Type B pancreatic cell (in vitro differentiated cells): ENCODE data around the gene TBXAS1. TPM values are rescaled to one million over a fixed set of nuclear protein-coding genes. Genes with fewer than 3 reads are reported as not detected.

Source experiments
- DNase-seq: peaks from one replicate; pipeline ENCODE4 v3.0.0; 2021; ENCODE audit warnings: mixed read lengths; ENCODE audit not compliant: unreplicated experiment; ENCODE audit errors: extremely low spot score
- H3K27ac Mint-ChIP-seq: 2 replicates; pipeline ENCODE4 v1.8.0; 2021; ENCODE audit warnings: mild to moderate bottlenecking, mixed read lengths
- H3K27me3 Mint-ChIP-seq: 2 replicates; pipeline ENCODE4 v1.8.0; 2021; ENCODE audit warnings: mixed read lengths
- H3K36me3 Mint-ChIP-seq: 2 replicates; pipeline ENCODE4 v1.8.0; 2021; ENCODE audit warnings: mixed read lengths
- H3K4me1 Mint-ChIP-seq: one replicate; pipeline ENCODE4 v1.8.0; 2021; ENCODE audit warnings: mixed read lengths; ENCODE audit not compliant: unreplicated experiment
- H3K4me3 Mint-ChIP-seq: 2 replicates; pipeline ENCODE4 v1.8.0; 2021; ENCODE audit warnings: mild to moderate bottlenecking, mixed read lengths
- H3K9me3 Mint-ChIP-seq: 2 replicates; pipeline ENCODE4 v1.8.0; 2021; ENCODE audit warnings: mixed read lengths
- CTCF ChIP-seq: fragments of 200-600 bp; sonication (generic); conservative IDR thresholded peaks from 2 replicates; pipeline ENCODE4 v1.5.0; 2021; ENCODE audit warnings: antibody characterized with exemption, mild to moderate bottlenecking
- total RNA-seq: library from RNA; stranded (reverse); gene quantifications from 2 replicates; pipeline ENCODE4 v1.2.1, GENCODE V29; 2021; ENCODE audit warnings: low replicate concordance

TBXAS1 gene
- total RNA-seq, 1 donor from 2014 or later: 5.8 TPM

DNA sequence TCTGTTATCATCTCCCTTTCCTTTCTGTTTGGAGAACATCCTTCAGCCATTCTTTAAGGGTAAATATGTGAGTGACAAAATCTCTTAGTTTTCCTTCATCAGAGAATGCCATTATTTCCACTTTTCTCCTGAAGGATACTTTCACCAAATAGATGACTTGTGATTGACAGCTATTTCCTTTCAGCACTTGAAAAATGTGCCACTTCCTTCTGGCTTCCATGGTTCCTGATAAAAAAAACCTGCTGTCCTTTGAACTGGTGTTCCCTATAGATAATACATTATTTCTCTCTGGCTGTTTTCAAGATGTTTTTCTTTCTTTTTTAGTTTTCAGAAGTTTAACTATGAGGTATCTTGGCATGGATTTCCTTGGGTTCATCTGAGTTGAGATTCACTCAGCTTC, 79.7 kb downstream of the TBXAS1 start:
- no peak for TF ChIP-seq CTCF
- DNase-seq: no peak
- no peaks in the 10 kb centered on the region for H3K36me3 Mint-ChIP-seq
- H3K27me3 Mint-ChIP-seq: peaks cover 9% of the 10 kb centered on the region
- no peak overlapping the region for H3K4me3 Mint-ChIP-seq
- H3K9me3 Mint-ChIP-seq: no peaks in the 10 kb centered on the region
- H3K27ac Mint-ChIP-seq: no peak overlapping the region
- H3K4me1 Mint-ChIP-seq: peaks cover 10% of the 10 kb centered on the region

GRCh38 chr7:139909379-139910050, 80.5 kb downstream of the TBXAS1 start:
- Mint-ChIP-seq H3K36me3 (no peaks in the 10 kb centered on the region), H3K27me3 (peaks cover 6% of the 10 kb centered on the region), H3K27ac (no peak overlapping the region), H3K4me3 (no peak overlapping the region), H3K9me3 (no peaks in the 10 kb centered on the region), H3K4me1 (peaks cover 10% of the 10 kb centered on the region)
- TF ChIP-seq CTCF: no peak
- DNase-seq: no peak

DNA sequence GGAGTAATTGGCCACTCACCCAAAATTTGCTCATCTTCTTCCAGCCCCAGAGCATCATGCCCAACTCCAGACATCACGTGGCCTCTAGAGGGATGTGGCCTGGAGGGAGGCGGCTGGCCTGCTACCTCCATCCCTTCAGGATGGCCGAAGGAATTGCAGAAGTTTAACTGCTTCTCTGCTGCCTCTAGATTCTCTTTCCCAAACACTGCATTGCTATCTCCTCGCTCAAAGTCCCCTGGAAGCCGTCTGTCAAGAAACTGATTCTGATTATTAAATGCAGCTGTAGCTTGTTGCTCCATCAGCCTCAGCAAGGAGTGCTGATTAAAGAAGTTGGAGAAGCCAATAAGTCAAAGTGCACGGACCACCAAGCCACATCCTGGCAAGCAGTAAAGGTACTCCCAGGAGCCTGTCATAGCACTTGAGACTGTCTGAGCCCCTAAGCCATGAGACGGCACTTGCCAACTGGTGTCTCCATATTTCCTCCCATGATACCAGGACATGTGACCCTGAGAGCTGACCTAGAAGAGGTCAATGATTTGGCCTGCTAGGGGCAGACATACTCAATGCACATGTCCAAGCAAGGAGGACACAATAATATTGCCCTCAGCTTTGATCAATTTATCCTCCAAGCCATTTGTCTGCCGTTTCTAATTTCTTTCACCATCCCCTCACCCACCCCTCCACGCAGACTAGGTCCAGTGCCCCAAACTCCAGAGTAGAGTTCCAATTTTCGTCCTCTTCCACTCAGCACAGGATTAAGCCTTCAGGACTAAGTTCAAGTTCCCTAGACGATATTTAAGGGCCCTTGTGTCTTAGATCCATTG, 84.2 kb downstream of the TBXAS1 start:
- H3K4me1 Mint-ChIP-seq: peaks cover 10% of the 10 kb centered on the region
- H3K27ac Mint-ChIP-seq: no peak overlapping the region

GRCh38 chr7:139913845-139914135, 84.7 kb downstream of the TBXAS1 start:
- H3K27ac Mint-ChIP-seq: no peak overlapping the region
- no peaks in the 10 kb centered on the region for H3K36me3 Mint-ChIP-seq
- no peak for TF ChIP-seq CTCF
- no peak for DNase-seq
- no peaks in the 10 kb centered on the region for H3K27me3 Mint-ChIP-seq
- H3K4me3 Mint-ChIP-seq: no peak overlapping the region
- H3K4me1 Mint-ChIP-seq: peaks cover 15% of the 10 kb centered on the region
- no peaks in the 10 kb centered on the region for H3K9me3 Mint-ChIP-seq

More for the DNA sequence above, 84.2 kb downstream of the TBXAS1 start:
- TF ChIP-seq CTCF: no peak
- Mint-ChIP-seq H3K36me3 (no peaks in the 10 kb centered on the region), H3K9me3 (no peaks in the 10 kb centered on the region), H3K27me3 (no peaks in the 10 kb centered on the region), H3K4me3 (no peak overlapping the region)
- no peak for DNase-seq

DNA sequence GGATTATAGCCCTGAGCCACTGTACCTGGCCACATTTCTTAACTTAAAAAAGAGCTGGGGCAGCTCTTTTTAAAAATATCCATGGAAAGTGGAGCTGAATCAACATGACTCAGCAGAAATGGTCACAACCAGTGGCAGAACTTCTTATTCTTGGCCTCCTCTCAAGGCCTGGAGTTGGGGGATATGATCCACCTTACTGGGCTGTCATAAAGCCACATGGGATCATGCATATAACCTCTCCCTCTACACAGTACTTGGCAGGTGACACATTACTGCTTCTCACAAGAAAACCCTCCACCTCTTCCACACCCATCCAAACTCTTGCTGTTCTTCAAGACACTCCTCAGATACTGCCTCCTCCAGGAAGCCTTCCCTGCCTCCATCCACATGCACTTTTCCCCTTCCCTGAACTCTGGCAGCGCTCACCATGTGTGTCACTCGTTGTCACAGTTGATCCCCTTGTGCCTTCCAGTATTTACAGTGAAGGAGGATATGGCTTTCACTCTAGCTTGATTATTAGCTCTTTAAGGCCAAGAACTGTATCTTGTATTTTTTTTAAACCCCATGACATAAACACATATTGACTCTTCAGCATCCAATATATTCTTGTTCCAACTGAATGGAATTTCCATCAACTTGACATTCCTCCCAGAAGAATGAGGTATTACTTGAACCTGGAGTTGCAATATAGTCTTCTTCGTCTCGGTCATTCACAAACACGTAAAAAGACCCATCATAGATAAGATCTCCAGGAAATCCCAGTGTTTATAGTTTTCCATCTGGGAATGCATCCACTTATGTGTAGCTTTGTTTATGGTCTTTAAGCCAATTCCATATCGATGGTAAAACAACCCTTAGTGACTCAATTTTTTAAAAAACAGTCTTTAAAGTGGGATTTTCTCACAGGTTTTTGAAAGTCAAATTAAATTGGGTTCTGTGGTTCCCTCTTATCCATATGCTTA, 85.5 kb downstream of the TBXAS1 start:
- H3K9me3 Mint-ChIP-seq: no peaks in the 10 kb centered on the region
- TF ChIP-seq CTCF: no peak
- H3K27ac Mint-ChIP-seq: peak overlapping the region; percentile 24
- no peaks in the 10 kb centered on the region for H3K27me3 Mint-ChIP-seq
- H3K4me1 Mint-ChIP-seq: peaks cover 14% of the 10 kb centered on the region
- no peak for DNase-seq
- no peaks in the 10 kb centered on the region for H3K36me3 Mint-ChIP-seq
- H3K4me3 Mint-ChIP-seq: no peak overlapping the region
